Right atrium auricular region (tissue), 2 donors: ENCODE measurements around the gene FRRS1. TPM values are rescaled to one million over a fixed set of nuclear protein-coding genes. Genes with fewer than 3 reads are reported as not detected.

ENCODE experiments used
- DNase-seq: peaks from one replicate; pipeline ENCODE4 v3.0.0-alpha.2; 2019; ENCODE audit warnings: low spot score
- H3K27ac ChIP-seq, 2 donors: fragments of 200-600 bp; sonication (generic); 1 replicate in 1 of 2; 2 replicates in 1 of 2; pipeline ENCODE4 v1.5.1; 2016 to 2019
- H3K27me3 ChIP-seq, 2 donors: fragments of 200-600 bp; sonication (generic); one replicate each; pipeline versions ENCODE4 v1.5.1 to v1.6.0; 2017 to 2019
- H3K36me3 ChIP-seq: fragments of 200-600 bp; sonication (generic); one replicate; pipeline ENCODE4 v1.5.1; 2016
- H3K4me1 ChIP-seq, 2 donors: fragments of 200-600 bp; sonication (generic); one replicate each; pipeline versions ENCODE4 v1.5.1 to v1.6.0; 2017 to 2019
- H3K4me3 ChIP-seq, 2 donors: fragments of 200-600 bp; sonication (generic); 1 replicate in 1 of 2; 2 replicates in 1 of 2; pipeline ENCODE4 v1.5.1; 2017 to 2019; ENCODE audit warnings: mild to moderate bottlenecking in 1 of 2, moderate library complexity in 1 of 2
- H3K9me3 ChIP-seq, 2 donors: fragments of 200-600 bp; sonication (generic); one replicate each; pipeline ENCODE4 v1.5.1; 2019
- total RNA-seq, 2 donors: library from RNA; depleted of rRNA; stranded (reverse); fragments of >200 nt; gene quantifications; one replicate each; pipeline ENCODE4 v1.1.0, GENCODE V29; 2016
- TF ChIP-seq, protein P1 (sequence below), 2 donors: fragments of 200-600 bp; sonication (generic); IDR thresholded peaks; one replicate each; pipeline ENCODE4 v1.5.1; 2019; ENCODE audit warnings: antibody characterized with exemption in 2 of 2

FRRS1 gene
- total RNA-seq, 2 donors from 2014 or later = 3.4 to 3.5 TPM

DNA sequence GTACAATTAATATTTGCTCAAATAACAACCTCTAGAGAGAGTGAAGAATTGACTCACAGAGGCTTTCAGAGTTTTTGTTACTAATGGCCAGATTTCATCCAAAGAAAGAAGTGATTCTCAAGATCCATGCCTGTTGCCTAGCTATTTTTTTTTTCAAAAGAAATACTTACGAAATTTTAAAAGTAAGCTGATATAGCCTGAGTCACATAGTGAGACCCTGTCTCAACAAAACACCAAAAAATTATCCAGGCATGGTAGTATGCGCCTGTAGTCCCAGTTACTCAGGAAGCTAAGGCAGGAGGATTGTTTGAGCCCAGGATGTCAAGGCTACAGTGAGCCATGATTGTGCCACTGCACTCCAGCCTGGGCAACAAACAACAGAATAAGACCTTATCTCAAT lies 105.9 kb downstream of the FRRS1 start:
- Histone ChIP-seq H3K36me3 (peaks cover 21% of the 10 kb centered on the region), H3K27me3 (no peaks in the 10 kb centered on the region), H3K4me3 (no peak overlapping the region), H3K9me3 (no peaks in the 10 kb centered on the region), H3K27ac (peak overlapping the region; percentile 58 to 81), H3K4me1 (peaks cover 0 to 76% of the 10 kb centered on the region in 2 donors)
- TF ChIP-seq, protein P1, sequence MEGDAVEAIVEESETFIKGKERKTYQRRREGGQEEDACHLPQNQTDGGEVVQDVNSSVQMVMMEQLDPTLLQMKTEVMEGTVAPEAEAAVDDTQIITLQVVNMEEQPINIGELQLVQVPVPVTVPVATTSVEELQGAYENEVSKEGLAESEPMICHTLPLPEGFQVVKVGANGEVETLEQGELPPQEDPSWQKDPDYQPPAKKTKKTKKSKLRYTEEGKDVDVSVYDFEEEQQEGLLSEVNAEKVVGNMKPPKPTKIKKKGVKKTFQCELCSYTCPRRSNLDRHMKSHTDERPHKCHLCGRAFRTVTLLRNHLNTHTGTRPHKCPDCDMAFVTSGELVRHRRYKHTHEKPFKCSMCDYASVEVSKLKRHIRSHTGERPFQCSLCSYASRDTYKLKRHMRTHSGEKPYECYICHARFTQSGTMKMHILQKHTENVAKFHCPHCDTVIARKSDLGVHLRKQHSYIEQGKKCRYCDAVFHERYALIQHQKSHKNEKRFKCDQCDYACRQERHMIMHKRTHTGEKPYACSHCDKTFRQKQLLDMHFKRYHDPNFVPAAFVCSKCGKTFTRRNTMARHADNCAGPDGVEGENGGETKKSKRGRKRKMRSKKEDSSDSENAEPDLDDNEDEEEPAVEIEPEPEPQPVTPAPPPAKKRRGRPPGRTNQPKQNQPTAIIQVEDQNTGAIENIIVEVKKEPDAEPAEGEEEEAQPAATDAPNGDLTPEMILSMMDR (IDR thresholded peaks at IDR 0.05) = no peak
- DNase-seq = no peak

- Histone ChIP-seq H3K4me1 (peaks cover 0 to 78% of the 10 kb centered on the region in 2 donors), H3K36me3 (peaks cover 17% of the 10 kb centered on the region), H3K27me3 (no peaks in the 10 kb centered on the region), H3K4me3 (no peak overlapping the region), H3K27ac (peak overlapping the region; percentile 58 to 81), H3K9me3 (no peaks in the 10 kb centered on the region)
- no peak for DNase-seq
- TF ChIP-seq, protein P1 (IDR thresholded peaks at IDR 0.05) = no peak
Observed at GRCh38 chr1:99659755-99660210, 106.7 kb downstream of the FRRS1 start.

Other genes starting within 250 kb of the FRRS1 start
- gene PALMD, start 120.5 kb downstream of the FRRS1 start, total RNA-seq = 10 to 100 TPM; 55.0 to 78.7 TPM
- 10 to 100 TPM; 20.2 to 45.4 TPM for gene AGL, start 83.7 kb upstream of the FRRS1 start, total RNA-seq
- 1 to 10 TPM; 6.6 to 8.7 TPM for gene SLC35A3, start 203.4 kb upstream of the FRRS1 start, total RNA-seq